Natural killer cell (primary cell): ENCODE results near the gene ZNF574. TPM values are rescaled to one million over a fixed set of nuclear protein-coding genes. Genes with fewer than 3 reads are reported as not detected.

ENCODE experiments used
- ATAC-seq, 3 donors: fragments of 150-1000 bp in 2 of 3; fragments of 200-7000 bp in 1 of 3; cut with Tn5 transposase; 1 replicate in 1 of 3; 2 replicates in 2 of 3; pipeline ENCODE4 v1.10.0; 2021; ENCODE audit warnings: mild to moderate bottlenecking in 2 of 3, moderate library complexity in 2 of 3
- DNase-seq, 2 donors: peaks; one replicate each; pipeline versions ENCODE4 v3.0.0 to v3.0.0-alpha.2; 2013 to 2021; ENCODE audit warnings: mixed read lengths in 1 of 2
- H3K27ac ChIP-seq: one replicate; pipeline ENCODE4 v1.5.1; 2013; ENCODE audit warnings: mild to moderate bottlenecking, low read length
- H3K27me3 ChIP-seq: one replicate; pipeline ENCODE4 v1.6.1; 2013; ENCODE audit warnings: low read length; ENCODE audit not compliant: control insufficient read depth, insufficient read depth
- H3K36me3 ChIP-seq: one replicate; pipeline ENCODE4 v1.6.1; 2013; ENCODE audit warnings: low read length; ENCODE audit not compliant: control insufficient read depth, insufficient read depth
- H3K4me1 ChIP-seq: one replicate; pipeline ENCODE4 v1.6.1; 2013; ENCODE audit warnings: low read length; ENCODE audit not compliant: control insufficient read depth, insufficient read depth
- H3K4me3 ChIP-seq: one replicate; pipeline ENCODE4 v1.5.1; 2013; ENCODE audit warnings: low read length
- H3K9me3 ChIP-seq: one replicate; pipeline ENCODE4 v1.6.1; 2013; ENCODE audit warnings: low read length; ENCODE audit not compliant: control insufficient read depth, insufficient read depth
- H3K27ac Mint-ChIP-seq, 2 donors: one replicate each; pipeline ENCODE4 v1.8.0; 2022; ENCODE audit warnings: mild to moderate bottlenecking in 2 of 2, mixed read lengths in 2 of 2, moderate library complexity in 1 of 2
- H3K27me3 Mint-ChIP-seq, 2 donors: one replicate each; pipeline ENCODE4 v1.8.0; 2022; ENCODE audit warnings: low read depth in 2 of 2, mixed read lengths in 2 of 2
- H3K36me3 Mint-ChIP-seq: one replicate; pipeline ENCODE4 v1.8.0; 2022; ENCODE audit warnings: mixed read lengths
- H3K4me1 Mint-ChIP-seq, 2 donors: one replicate each; pipeline ENCODE4 v1.8.0; 2022; ENCODE audit warnings: mixed read lengths in 2 of 2
- H3K4me3 Mint-ChIP-seq: one replicate; pipeline ENCODE4 v1.8.0; 2022; ENCODE audit warnings: mild to moderate bottlenecking, moderate library complexity, mixed read lengths
- H3K9me3 Mint-ChIP-seq, 2 donors: one replicate each; pipeline ENCODE4 v1.8.0; 2022; ENCODE audit warnings: mixed read lengths in 2 of 2
- CTCF ChIP-seq: fragments of 200-600 bp; IDR thresholded peaks from one replicate; pipeline ENCODE4 v1.8.0; 2022; ENCODE audit warnings: antibody characterized with exemption
- WGBS: methylation state at CpG from one replicate; pipeline ENCODE4 v1.1.7; 2013; ENCODE audit warnings: missing lambda C conversion rate; ENCODE audit not compliant: insufficient coverage; 5-methylcytosine and 5-hydroxymethylcytosine counted together
- intact Hi-C: fragments of 100-400 bp; cut with micrococcal nuclease; formaldehyde crosslinking; loops from one replicate; pipeline ENCODE4 v1.14.2; 2022
- total RNA-seq, 4 donors: library from RNA; stranded (reverse); fragments of 120-200 nt in 1 of 4; gene quantifications; one replicate each; pipeline versions ENCODE4 v1.2.3 to v1.2.4, GENCODE V29; 2013 to 2022

Gene ZNF574
- total RNA-seq, 3 donors from 2014 or later (not counting 1 experiment from before 2014, with no cell fraction given), result 21.6 to 23.7 (median 23.1) TPM

GRCh38 chr19:42074513-42075363, 1.2 kb upstream of the ZNF574 start:
- no peak for TF ChIP-seq CTCF
- intact Hi-C loops, result no loop called here
- no peak for ATAC-seq
- H3K27me3 ChIP-seq, result peaks cover 4% of the 10 kb centered on the region
- H3K9me3 ChIP-seq, result no peaks in the 10 kb centered on the region
- H3K27ac ChIP-seq, result peak overlapping the region; percentile 95
- Mint-ChIP-seq H3K27ac (peak overlapping the region; percentile 100), H3K9me3 (no peaks in the 10 kb centered on the region), H3K4me3 (peak overlapping the region; percentile 98), H3K27me3 (peaks cover 0 to 13% of the 10 kb centered on the region in 2 donors), H3K36me3 (no peaks in the 10 kb centered on the region), H3K4me1 (peaks cover 35 to 39% of the 10 kb centered on the region in 2 donors)
- DNase-seq, result peak; percentile 22 to 35
- 73% methylated on average over 27 of the region's 27 CpGs for WGBS
- H3K4me1 ChIP-seq, result peaks cover 19% of the 10 kb centered on the region
- H3K36me3 ChIP-seq, result peaks cover 12% of the 10 kb centered on the region
- peak overlapping the region; percentile 63 for H3K4me3 ChIP-seq

- Histone ChIP-seq H3K27me3 (peaks cover 4% of the 10 kb centered on the region), H3K9me3 (no peaks in the 10 kb centered on the region), H3K36me3 (peaks cover 17% of the 10 kb centered on the region), H3K4me1 (peaks cover 17% of the 10 kb centered on the region), H3K4me3 (peak overlapping the region; percentile 63), H3K27ac (peak overlapping the region; percentile 95)
- intact Hi-C loops, result no loop called here
- ATAC-seq (no peak), DNase-seq (no peak)
- TF ChIP-seq CTCF, result no peak
- H3K9me3 Mint-ChIP-seq, result no peaks in the 10 kb centered on the region
- WGBS, result 10% methylated on average over 3 of the region's 3 CpGs
- H3K4me3 Mint-ChIP-seq, result peak overlapping the region; percentile 98
- H3K27ac Mint-ChIP-seq, result peak overlapping the region; percentile 100
- peaks cover 0 to 12% of the 10 kb centered on the region in 2 donors for H3K27me3 Mint-ChIP-seq
- H3K36me3 Mint-ChIP-seq, result no peaks in the 10 kb centered on the region
- peaks cover 35 to 39% of the 10 kb centered on the region in 2 donors for H3K4me1 Mint-ChIP-seq
Observed at GRCh38 chr19:42075364-42075615, 676 bp upstream of the ZNF574 start.

- H3K4me3 ChIP-seq, result peak overlapping the region; percentile 59
- H3K4me1 ChIP-seq, result peaks cover 17% of the 10 kb centered on the region
- H3K27ac ChIP-seq, result peak overlapping the region; percentile 63
- no peaks in the 10 kb centered on the region for H3K36me3 Mint-ChIP-seq
- TF ChIP-seq CTCF, result no peak
- H3K4me3 Mint-ChIP-seq, result peak overlapping the region; percentile 98
- no peaks in the 10 kb centered on the region for H3K9me3 Mint-ChIP-seq
- H3K4me1 Mint-ChIP-seq, result peaks cover 39 to 42% of the 10 kb centered on the region in 2 donors
- DNase-seq (no peak), ATAC-seq (no peak)
- WGBS, result under 1% methylated on average over 33 of the region's 33 CpGs
- H3K27me3 Mint-ChIP-seq, result peaks cover 0 to 4% of the 10 kb centered on the region in 2 donors
- H3K27ac Mint-ChIP-seq, result peak overlapping the region; percentile 100
- peaks cover 29% of the 10 kb centered on the region for H3K36me3 ChIP-seq
- no peaks in the 10 kb centered on the region for H3K9me3 ChIP-seq
- no peaks in the 10 kb centered on the region for H3K27me3 ChIP-seq
- intact Hi-C loops, result loop anchor here (1.0 kb wide), 1 partner anchor 249 kb away; the partner anchor contains the start of gene MEGF8
Observed at GRCh38 chr19:42076380-42076944, 496 bp downstream of the ZNF574 start.
